HG03575 (cell line): ENCODE measurements around the gene PYROXD2.

ENCODE experiments used
- ATAC-seq: cut with Tn5 transposase; IDR thresholded peaks from one replicate; pipeline ENCODE4 v1.9.1; 2021; ENCODE audit not compliant: unreplicated experiment, insufficient number of reproducible peaks, low FRiP score; ENCODE audit errors: extremely low read depth

PYROXD2 gene

GRCh38 chr10:98414932-98415730 lies at the start of gene PYROXD2:
Gene PYROXD2, minus strand, starts transcription at chr10:98415182. Its CDS starts 47 bp downstream, at chr10:98415135.
- ATAC-seq = no peak

- ATAC-seq = no peak
Measured at GRCh38 chr10:98463976-98464754, 49.2 kb upstream of the PYROXD2 start.

GRCh38 chr10:98463016-98463415 lies 48.0 kb upstream of the PYROXD2 start:
- no peak for ATAC-seq

- no peak for ATAC-seq
Measured at GRCh38 chr10:98461500-98461842, 46.5 kb upstream of the PYROXD2 start.

- no peak for ATAC-seq
Measured at GRCh38 chr10:98460837-98461499, 46.0 kb upstream of the PYROXD2 start.

GRCh38 chr10:98458809-98459784 lies 44.1 kb upstream of the PYROXD2 start:
- no peak for ATAC-seq

GRCh38 chr10:98457721-98458120 lies 42.7 kb upstream of the PYROXD2 start:
- ATAC-seq = no peak

- ATAC-seq = no peak
Measured at GRCh38 chr10:98456686-98457482, 41.9 kb upstream of the PYROXD2 start.

- no peak for ATAC-seq
Measured at GRCh38 chr10:98456043-98456570, 41.1 kb upstream of the PYROXD2 start.

- no peak for ATAC-seq
Measured at GRCh38 chr10:98453729-98454128, 38.7 kb upstream of the PYROXD2 start.

- no peak for ATAC-seq
Measured at GRCh38 chr10:98450618-98451017, 35.6 kb upstream of the PYROXD2 start.

GRCh38 chr10:98449287-98449686 lies 34.3 kb upstream of the PYROXD2 start:
- no peak for ATAC-seq

GRCh38 chr10:98446661-98447221 lies 31.8 kb upstream of the PYROXD2 start, which contains the start of gene HPS1:
Gene HPS1, minus strand, starts transcription at chr10:98446935. Its CDS starts 3,695 bp downstream, at chr10:98443240.
- peak; percentile 32 for ATAC-seq

GRCh38 chr10:98446151-98446660 lies 31.2 kb upstream of the PYROXD2 start:
- peak; percentile 12 for ATAC-seq

- ATAC-seq = no peak
Measured at GRCh38 chr10:98445200-98445812, 30.3 kb upstream of the PYROXD2 start.

GRCh38 chr10:98444314-98445006 lies 29.5 kb upstream of the PYROXD2 start:
- ATAC-seq = no peak
